GM12878 (cell line): ENCODE measurements around the gene PRM2.

Experiments
- CREB1 ChIP-seq: IDR thresholded peaks from 2 replicates; pipeline ENCODE4 v1.6.1; 2012; ENCODE audit warnings: low read depth, mild to moderate bottlenecking, inconsistent platforms
- EP300 ChIP-seq, 2 experiments: fragments of 150-350 bp in 1 of 2; IDR thresholded peaks; 2 replicates each; pipeline ENCODE4 v1.6.1; 2011 to 2012; ENCODE audit warnings: low read depth in 2 of 2, low read length in 2 of 2, borderline replicate concordance in 1 of 2, improper control_type of control experiment in 1 of 2, inconsistent platforms in 1 of 2; ENCODE audit not compliant: control insufficient read depth in 1 of 2
- ESRRA ChIP-seq: IDR thresholded peaks from 2 replicates; pipeline ENCODE4 v1.6.1; 2012; ENCODE audit warnings: mild to moderate bottlenecking, low read length, improper control_type of control experiment
- RAD21 ChIP-seq: IDR thresholded peaks from 2 replicates; pipeline ENCODE4 v1.6.1; 2011; ENCODE audit warnings: mild to moderate bottlenecking, low read depth, low read length, moderate library complexity; ENCODE audit not compliant: insufficient read depth
- TF ChIP-seq, protein P1 (sequence below), 3 experiments: IDR thresholded peaks in 2 of 3; conservative IDR thresholded peaks in 1 of 3; 2 replicates each; pipeline ENCODE4 v1.5.1; 2011; ENCODE audit warnings: low read depth in 3 of 3, low read length in 3 of 3, mild to moderate bottlenecking in 3 of 3, control low read depth in 2 of 3, moderate library complexity in 2 of 3, inconsistent platforms in 1 of 3, mixed read lengths in 1 of 3; ENCODE audit not compliant: control insufficient read depth in 2 of 3, insufficient read depth in 1 of 3; ENCODE audit errors: extremely low read depth in 1 of 3

DNA sequence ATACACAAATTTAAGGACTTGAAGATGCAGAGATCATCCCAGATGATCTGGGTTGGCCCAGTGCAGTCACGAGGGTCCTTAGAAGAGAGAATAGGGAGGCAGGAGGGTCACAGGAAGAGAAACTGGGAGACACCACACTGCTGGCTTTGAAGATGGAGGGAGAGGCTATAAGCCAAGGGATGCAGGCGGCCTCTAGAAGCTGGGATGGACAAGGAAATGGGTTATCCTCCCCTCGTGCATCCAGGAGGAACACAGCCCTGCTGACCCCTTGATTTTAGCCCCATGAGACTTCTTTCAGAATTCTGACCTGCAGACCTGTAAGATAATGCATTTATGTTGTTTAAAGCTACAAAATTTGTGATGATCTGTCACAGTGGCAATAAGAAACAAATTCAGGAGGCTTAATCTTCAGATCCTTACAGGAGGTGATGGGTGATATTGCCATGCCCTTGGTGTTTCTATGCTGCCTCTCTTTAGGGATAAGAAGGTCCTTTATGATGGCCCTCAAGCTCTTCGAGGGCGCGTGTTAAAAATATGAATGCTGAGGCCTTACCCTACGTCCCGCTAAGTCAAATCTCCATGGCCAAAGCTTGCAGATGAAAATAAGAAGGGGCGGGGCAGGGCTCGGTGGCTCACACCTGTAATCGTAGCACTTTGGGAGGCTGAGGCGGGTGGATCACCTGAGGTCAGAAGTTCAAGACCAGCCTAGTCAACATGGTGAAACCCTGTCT is 1.5 kb upstream of the PRM2 start:
- TF ChIP-seq, protein P1, sequence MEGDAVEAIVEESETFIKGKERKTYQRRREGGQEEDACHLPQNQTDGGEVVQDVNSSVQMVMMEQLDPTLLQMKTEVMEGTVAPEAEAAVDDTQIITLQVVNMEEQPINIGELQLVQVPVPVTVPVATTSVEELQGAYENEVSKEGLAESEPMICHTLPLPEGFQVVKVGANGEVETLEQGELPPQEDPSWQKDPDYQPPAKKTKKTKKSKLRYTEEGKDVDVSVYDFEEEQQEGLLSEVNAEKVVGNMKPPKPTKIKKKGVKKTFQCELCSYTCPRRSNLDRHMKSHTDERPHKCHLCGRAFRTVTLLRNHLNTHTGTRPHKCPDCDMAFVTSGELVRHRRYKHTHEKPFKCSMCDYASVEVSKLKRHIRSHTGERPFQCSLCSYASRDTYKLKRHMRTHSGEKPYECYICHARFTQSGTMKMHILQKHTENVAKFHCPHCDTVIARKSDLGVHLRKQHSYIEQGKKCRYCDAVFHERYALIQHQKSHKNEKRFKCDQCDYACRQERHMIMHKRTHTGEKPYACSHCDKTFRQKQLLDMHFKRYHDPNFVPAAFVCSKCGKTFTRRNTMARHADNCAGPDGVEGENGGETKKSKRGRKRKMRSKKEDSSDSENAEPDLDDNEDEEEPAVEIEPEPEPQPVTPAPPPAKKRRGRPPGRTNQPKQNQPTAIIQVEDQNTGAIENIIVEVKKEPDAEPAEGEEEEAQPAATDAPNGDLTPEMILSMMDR (IDR thresholded peaks at IDR 0.05 in 2 of 3, conservative IDR thresholded peaks at IDR 0.05 in 1 of 3; ENCODE audit: control insufficient read depth in 2 of 3, extremely low read depth in 1 of 3, insufficient read depth in 1 of 3, low read depth in 3 of 3, low read length in 3 of 3), result no peak
- TF ChIP-seq RAD21 (no peak), CREB1 (no peak), EP300 (IDR thresholded peaks at IDR 0.05; ENCODE audit: borderline replicate concordance in 1 of 2, control insufficient read depth in 1 of 2, low read depth in 2 of 2, low read length in 2 of 2) (no peak), ESRRA (no peak)
